Measurements from ENCODE around the gene SLC40A1. TPM values are rescaled to one million over a fixed set of nuclear protein-coding genes. Genes with fewer than 3 reads are reported as not detected.

SLC40A1 gene
- total and polyA plus RNA-seq, 12 donors: 9.4 to 93.9 (median 46.8) TPM

DNA sequence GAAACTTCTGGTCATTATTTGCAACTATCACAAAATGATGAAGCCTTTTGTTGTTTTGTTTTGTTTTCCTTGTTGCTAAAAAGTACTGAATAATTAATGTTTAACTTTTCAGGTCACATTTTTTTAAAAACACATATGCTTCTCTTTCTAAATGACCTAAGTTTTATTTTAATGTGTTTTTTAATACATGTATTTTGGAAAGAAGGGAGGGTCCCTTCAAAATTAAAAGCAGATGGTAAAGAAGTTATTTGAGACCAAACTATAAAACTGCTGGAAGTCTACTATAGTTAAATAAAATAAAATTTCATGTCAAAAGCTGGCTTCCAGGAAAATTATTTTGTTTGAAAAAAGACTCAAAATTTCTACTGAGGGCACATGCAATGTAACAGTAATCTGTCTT lies 41.2 kb upstream of the SLC40A1 start:
- Histone ChIP-seq H3K4me1 (no peaks in the 10 kb centered on the region), H3K27ac (no peak overlapping the region), H3K27me3 (no peaks in the 10 kb centered on the region), H3K9me3 (no peaks in the 10 kb centered on the region), H3K4me3 (no peak overlapping the region), H3K36me3 (no peaks in the 10 kb centered on the region)
- ATAC-seq: no peak
- intact Hi-C loops (cut with DNase I): no loop called here
- TF ChIP-seq, protein P1, sequence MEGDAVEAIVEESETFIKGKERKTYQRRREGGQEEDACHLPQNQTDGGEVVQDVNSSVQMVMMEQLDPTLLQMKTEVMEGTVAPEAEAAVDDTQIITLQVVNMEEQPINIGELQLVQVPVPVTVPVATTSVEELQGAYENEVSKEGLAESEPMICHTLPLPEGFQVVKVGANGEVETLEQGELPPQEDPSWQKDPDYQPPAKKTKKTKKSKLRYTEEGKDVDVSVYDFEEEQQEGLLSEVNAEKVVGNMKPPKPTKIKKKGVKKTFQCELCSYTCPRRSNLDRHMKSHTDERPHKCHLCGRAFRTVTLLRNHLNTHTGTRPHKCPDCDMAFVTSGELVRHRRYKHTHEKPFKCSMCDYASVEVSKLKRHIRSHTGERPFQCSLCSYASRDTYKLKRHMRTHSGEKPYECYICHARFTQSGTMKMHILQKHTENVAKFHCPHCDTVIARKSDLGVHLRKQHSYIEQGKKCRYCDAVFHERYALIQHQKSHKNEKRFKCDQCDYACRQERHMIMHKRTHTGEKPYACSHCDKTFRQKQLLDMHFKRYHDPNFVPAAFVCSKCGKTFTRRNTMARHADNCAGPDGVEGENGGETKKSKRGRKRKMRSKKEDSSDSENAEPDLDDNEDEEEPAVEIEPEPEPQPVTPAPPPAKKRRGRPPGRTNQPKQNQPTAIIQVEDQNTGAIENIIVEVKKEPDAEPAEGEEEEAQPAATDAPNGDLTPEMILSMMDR (IDR thresholded peaks at IDR 0.05): no peak
- DNase-seq: no peak

DNA sequence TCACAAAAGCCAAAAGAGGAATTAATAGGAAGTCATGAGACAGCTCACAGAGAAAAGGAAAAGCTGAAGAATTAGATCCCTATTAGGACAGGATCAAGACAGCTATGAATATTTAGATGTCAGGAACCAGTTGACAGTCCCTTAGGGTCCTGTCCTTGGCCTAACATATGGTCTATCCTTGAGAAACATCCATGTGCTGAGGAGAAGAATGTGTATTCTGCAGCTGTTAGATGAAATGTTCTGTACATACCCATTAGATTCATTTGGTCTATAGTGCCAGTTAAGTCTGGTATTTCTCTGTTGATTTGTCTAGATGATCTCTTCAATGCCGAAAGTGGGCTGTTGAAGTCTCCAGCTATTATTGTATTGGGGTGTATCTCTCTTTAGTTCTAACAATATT lies 37.6 kb upstream of the SLC40A1 start:
- H3K27ac ChIP-seq: no peak overlapping the region
- ATAC-seq (no peak), DNase-seq (no peak)
- H3K27me3 ChIP-seq: no peaks in the 10 kb centered on the region
- H3K9me3 ChIP-seq: no peaks in the 10 kb centered on the region
- no peaks in the 10 kb centered on the region for H3K36me3 ChIP-seq
- intact Hi-C loops (cut with DNase I): loop anchor here in 1 of 10 donors (5.0 kb wide), 1 partner anchor 36 kb away; the partner anchor contains the start of gene SLC40A1
- WGBS, 2 donors: 0% methylated on average over 1 of the region's 1 CpG
- TF ChIP-seq, protein P1 (IDR thresholded peaks at IDR 0.05): no peak
- no peak overlapping the region for H3K4me3 ChIP-seq
- H3K4me1 ChIP-seq: peaks cover 0 to 13% (median 9%) of the 10 kb centered on the region in 9 donors

DNA sequence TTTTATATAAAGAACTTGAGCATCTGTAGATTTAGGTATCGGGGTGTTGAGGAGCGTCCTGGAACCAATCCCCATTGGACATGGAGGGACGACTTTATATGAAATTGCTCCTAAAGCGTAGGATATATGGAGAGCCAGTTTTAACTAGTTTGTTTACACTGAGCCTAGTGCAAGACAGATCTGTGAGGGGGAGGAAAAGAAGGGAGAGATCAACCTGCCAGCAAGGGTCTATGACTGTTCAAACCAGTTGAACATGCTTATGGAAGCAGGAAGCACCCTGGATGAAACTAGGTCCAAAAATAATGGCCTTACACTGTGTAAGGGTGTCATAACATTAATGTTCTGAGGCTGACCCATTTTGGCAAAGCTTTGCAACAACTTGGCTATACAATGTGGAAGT lies 34.0 kb upstream of the SLC40A1 start:
- Histone ChIP-seq H3K9me3 (no peaks in the 10 kb centered on the region), H3K36me3 (no peaks in the 10 kb centered on the region), H3K4me3 (no peak overlapping the region), H3K27ac (peak overlapping the region in 5 of 10 donors; percentile 77 to 84 (median 80)), H3K4me1 (peaks cover 0 to 33% (median 23%) of the 10 kb centered on the region in 9 donors), H3K27me3 (no peaks in the 10 kb centered on the region)
- no peak for ATAC-seq
- TF ChIP-seq, protein P1 (IDR thresholded peaks at IDR 0.05): no peak
- intact Hi-C loops (cut with DNase I): no loop called here
- DNase-seq: no peak
- WGBS, 2 donors: 92 to 95% methylated on average over 4 of the region's 4 CpGs

- Histone ChIP-seq H3K36me3 (no peaks in the 10 kb centered on the region), H3K4me1 (peaks cover 0 to 33% (median 23%) of the 10 kb centered on the region in 9 donors), H3K27me3 (no peaks in the 10 kb centered on the region), H3K27ac (peak overlapping the region; percentile 53 to 84 (median 80)), H3K9me3 (no peaks in the 10 kb centered on the region), H3K4me3 (peak overlapping the region in 6 of 10 donors; percentile 12 to 40 (median 30))
- intact Hi-C loops (cut with DNase I): loop anchor here in 1 of 10 donors (2.0 kb wide), 1 partner anchor 31 kb away; no protein-coding TSS in a partner anchor
- 20 to 39% methylated on average over 2 of the region's 2 CpGs for WGBS, 2 donors
- DNase-seq (peak in 1 of 2 donors; percentile 47), ATAC-seq (peak; percentile 73 to 95 (median 88))
- TF ChIP-seq, protein P1 (IDR thresholded peaks at IDR 0.05): no peak
Observed at GRCh38 chr2:189613650-189614420, 33.2 kb upstream of the SLC40A1 start.

Data from heart right ventricle (tissue), 16 donors.